Spleen (tissue), 11 donors: ENCODE data around the gene CELSR3. TPM values are rescaled to one million over a fixed set of nuclear protein-coding genes. Genes with fewer than 3 reads are reported as not detected.

Source experiments
- DNase-seq: peaks from one replicate; pipeline ENCODE4 v3.0.0-alpha.2; 2020
- H3K27ac ChIP-seq, 8 donors: fragments of 200-600 bp; sonication (generic) in 7 of 8; 1 replicate in 4 of 8; 2 replicates in 4 of 8; pipeline versions ENCODE4 v1.5.0 to v1.8.0; 2016 to 2021; ENCODE audit warnings: inconsistent platforms in 4 of 8, mild to moderate bottlenecking in 4 of 8, moderate library complexity in 1 of 8
- H3K27me3 ChIP-seq, 7 donors: fragments of 200-600 bp; sonication (generic) in 6 of 7; replicated peaks in 1 of 7; 1 replicate in 4 of 7; 2 replicates in 3 of 7; pipeline versions ENCODE4 v1.5.0 to v1.8.0; 2016 to 2021; ENCODE audit warnings: inconsistent platforms in 3 of 7, mild to moderate bottlenecking in 1 of 7
- H3K36me3 ChIP-seq, 6 donors: fragments of 200-600 bp; sonication (generic) in 5 of 6; 1 replicate in 4 of 6; 2 replicates in 2 of 6; pipeline versions ENCODE4 v1.5.0 to v1.8.0; 2016 to 2021; ENCODE audit warnings: inconsistent platforms in 2 of 6
- H3K4me1 ChIP-seq, 6 donors: fragments of 200-600 bp; sonication (generic) in 5 of 6; 1 replicate in 3 of 6; 2 replicates in 3 of 6; pipeline versions ENCODE4 v1.5.0 to v1.8.0; 2016 to 2021; ENCODE audit warnings: inconsistent platforms in 3 of 6
- H3K4me3 ChIP-seq, 8 donors: fragments of 200-600 bp; sonication (generic) in 7 of 8; 1 replicate in 4 of 8; 2 replicates in 4 of 8; pipeline versions ENCODE4 v1.5.0 to v1.8.0; 2016 to 2021; ENCODE audit warnings: inconsistent platforms in 4 of 8, mild to moderate bottlenecking in 4 of 8, moderate library complexity in 2 of 8
- H3K9me3 ChIP-seq, 8 donors: fragments of 200-600 bp; sonication (generic) in 7 of 8; 1 replicate in 4 of 8; 2 replicates in 4 of 8; pipeline versions ENCODE4 v1.5.0 to v1.8.0; 2016 to 2021; ENCODE audit warnings: inconsistent platforms in 4 of 8
- CTCF ChIP-seq, 11 experiments: fragments of 200-600 bp in 7 of 11; fragments of 450-650 bp in 4 of 11; sonication (generic) in 4 of 11; IDR thresholded peaks in 8 of 11; conservative IDR thresholded peaks in 3 of 11; 1 replicate in 7 of 11; 2 replicates in 4 of 11; pipeline versions ENCODE4 v1.4.0 to v1.8.0; 2016 to 2021; ENCODE audit warnings: antibody characterized with exemption in 11 of 11, inconsistent platforms in 4 of 11, mild to moderate bottlenecking in 1 of 11
- POLR2A ChIP-seq, 3 donors: fragments of 450-650 bp; IDR thresholded peaks; one replicate each; pipeline ENCODE4 v1.5.1; 2017; ENCODE audit warnings: antibody characterized with exemption in 3 of 3, mild to moderate bottlenecking in 1 of 3
- POLR2AphosphoS5 ChIP-seq, 3 donors: sonication (generic); formaldehyde crosslinking; IDR thresholded peaks; one replicate each; pipeline ENCODE4 v1.5.1; 2017; ENCODE audit warnings: antibody characterized with exemption in 3 of 3
- WGBS, 5 donors: extraction: QIAGEN DNeasy Blood & Tissue Kit in 3 of 5; methylation state at CpG; one replicate each; pipeline versions ENCODE4 v1.1.5 to v1.1.7; 2013 to 2018; 5-methylcytosine and 5-hydroxymethylcytosine counted together
- intact Hi-C: fragments of 100-400 bp; cut with DNase I; formaldehyde crosslinking; loops from one replicate; pipeline ENCODE4 v1.15.0; 2023; ENCODE audit warnings: low total_unique reads
- polyA plus RNA-seq, 3 donors: library from polyadenylated mRNA; stranded (reverse); fragments of 200-250 nt; gene quantifications; one replicate each; pipeline ENCODE4 v1.2.1, GENCODE V29; 2013
- total RNA-seq, 7 donors: library from RNA; depleted of rRNA in 3 of 7; stranded (reverse); fragments of >200 nt in 3 of 7; fragmentation: NEBNext Ultra II Directional in 4 of 7; extraction: Animal tissue kit (Norgen Biotek cat#: 25700) in 4 of 7; gene quantifications; one replicate each; pipeline versions ENCODE4 v1.1.0 to v1.2.1, GENCODE V29; 2016 to 2021
- donor health status: healthy with polysubstance abuse.
- donor health status: DM: no; HTN: no; CAD: no; lungs with moderate emphysema.
- donor health status: DM: no; HTN: no; CAD: no.
- donor health status: Bipolar disorder and iron deficiency.
- donor health status: healthy.
- donor health status: DM: no; HTN: no; CAD: no.
- donor health status: DM: yes; HTN: yes; CAD: no.

Gene CELSR3
- total and polyA plus RNA-seq, 10 donors, result 0.56 to 2.7 (median 1.9) TPM

- Histone ChIP-seq H3K27ac (peak overlapping the region in 1 of 8 donors; percentile 2), H3K9me3 (no peaks in the 10 kb centered on the region), H3K4me1 (peaks cover 5 to 34% (median 16%) of the 10 kb centered on the region in 6 donors), H3K4me3 (no peak overlapping the region), H3K36me3 (peaks cover 4 to 89% (median 84%) of the 10 kb centered on the region in 6 donors), H3K27me3 (no peaks in the 10 kb centered on the region)
- TF ChIP-seq POLR2AphosphoS5 (IDR thresholded peaks at IDR 0.05), result no peak
- DNase-seq, result peak; percentile 7
- WGBS, 5 donors, result 80 to 91% (median 83%) methylated on average over 2 of the region's 2 CpGs
- intact Hi-C loops, result no loop called here
Measured at GRCh38 chr3:48690846-48691458, 28.3 kb upstream of the CELSR3 start.

- Histone ChIP-seq H3K27ac (no peak overlapping the region), H3K9me3 (no peaks in the 10 kb centered on the region), H3K4me1 (peaks cover 10 to 35% (median 23%) of the 10 kb centered on the region in 6 donors), H3K27me3 (no peaks in the 10 kb centered on the region), H3K36me3 (peaks cover 4 to 74% (median 72%) of the 10 kb centered on the region in 6 donors), H3K4me3 (no peak overlapping the region)
- no peak for DNase-seq
- WGBS, 5 donors, result 57 to 81% (median 75%) methylated on average over 5 of the region's 5 CpGs
- TF ChIP-seq POLR2A (IDR thresholded peaks at IDR 0.05) (no peak), POLR2AphosphoS5 (IDR thresholded peaks at IDR 0.05) (no peak), CTCF (IDR thresholded peaks at IDR 0.05 in 8 of 11, conservative IDR thresholded peaks at IDR 0.05 in 3 of 11) (no peak)
- intact Hi-C loops, result no loop called here
Measured at GRCh38 chr3:48689384-48689783, 26.7 kb upstream of the CELSR3 start.

GRCh38 chr3:48688737-48689075 is 26.0 kb upstream of the CELSR3 start:
- intact Hi-C loops, result no loop called here
- TF ChIP-seq POLR2A (IDR thresholded peaks at IDR 0.05) (no peak), POLR2AphosphoS5 (IDR thresholded peaks at IDR 0.05) (peak in 1 of 3 donors; percentile 7), CTCF (IDR thresholded peaks at IDR 0.05 in 8 of 11, conservative IDR thresholded peaks at IDR 0.05 in 3 of 11) (no peak)

GRCh38 chr3:48688032-48688736 is 25.5 kb upstream of the CELSR3 start:
- no peak for DNase-seq
- Histone ChIP-seq H3K27me3 (no peaks in the 10 kb centered on the region), H3K4me3 (no peak overlapping the region), H3K4me1 (peaks cover 16 to 35% (median 30%) of the 10 kb centered on the region in 6 donors), H3K36me3 (peaks cover 4 to 62% (median 60%) of the 10 kb centered on the region in 6 donors), H3K27ac (no peak overlapping the region), H3K9me3 (no peaks in the 10 kb centered on the region)
- TF ChIP-seq POLR2A (IDR thresholded peaks at IDR 0.05), result no peak
- TF ChIP-seq CTCF (IDR thresholded peaks at IDR 0.05 in 8 of 11, conservative IDR thresholded peaks at IDR 0.05 in 3 of 11), result no peak
- peak in 1 of 3 donors; percentile 21 for TF ChIP-seq POLR2AphosphoS5 (IDR thresholded peaks at IDR 0.05)
- 89 to 95% (median 91%) methylated on average over 15 to 18 of the region's 18 CpGs for WGBS, 5 donors
- intact Hi-C loops, result no loop called here

More at GRCh38 chr3:48688737-48689075, 26.0 kb upstream of the CELSR3 start:
- H3K36me3 ChIP-seq, result peaks cover 4 to 67% (median 66%) of the 10 kb centered on the region in 6 donors
- DNase-seq, result no peak
- no peaks in the 10 kb centered on the region for H3K27me3 ChIP-seq
- H3K9me3 ChIP-seq, result no peaks in the 10 kb centered on the region
- no peak overlapping the region for H3K4me3 ChIP-seq
- peaks cover 11 to 35% (median 26%) of the 10 kb centered on the region in 6 donors for H3K4me1 ChIP-seq
- 77 to 95% (median 93%) methylated on average over 3 of the region's 3 CpGs for whole genome bisulfite sequencing, 5 donors
- H3K27ac ChIP-seq, result no peak overlapping the region
